GM18873 (cell line): Measurements from ENCODE around the gene CASZ1.

Experiments
- ATAC-seq: cut with Tn5 transposase; IDR thresholded peaks from one replicate; pipeline ENCODE4 v1.9.1; 2021; ENCODE audit warnings: mild to moderate bottlenecking, moderate library complexity, moderate number of reproducible peaks; ENCODE audit not compliant: unreplicated experiment, low FRiP score

The CASZ1 gene

DNA sequence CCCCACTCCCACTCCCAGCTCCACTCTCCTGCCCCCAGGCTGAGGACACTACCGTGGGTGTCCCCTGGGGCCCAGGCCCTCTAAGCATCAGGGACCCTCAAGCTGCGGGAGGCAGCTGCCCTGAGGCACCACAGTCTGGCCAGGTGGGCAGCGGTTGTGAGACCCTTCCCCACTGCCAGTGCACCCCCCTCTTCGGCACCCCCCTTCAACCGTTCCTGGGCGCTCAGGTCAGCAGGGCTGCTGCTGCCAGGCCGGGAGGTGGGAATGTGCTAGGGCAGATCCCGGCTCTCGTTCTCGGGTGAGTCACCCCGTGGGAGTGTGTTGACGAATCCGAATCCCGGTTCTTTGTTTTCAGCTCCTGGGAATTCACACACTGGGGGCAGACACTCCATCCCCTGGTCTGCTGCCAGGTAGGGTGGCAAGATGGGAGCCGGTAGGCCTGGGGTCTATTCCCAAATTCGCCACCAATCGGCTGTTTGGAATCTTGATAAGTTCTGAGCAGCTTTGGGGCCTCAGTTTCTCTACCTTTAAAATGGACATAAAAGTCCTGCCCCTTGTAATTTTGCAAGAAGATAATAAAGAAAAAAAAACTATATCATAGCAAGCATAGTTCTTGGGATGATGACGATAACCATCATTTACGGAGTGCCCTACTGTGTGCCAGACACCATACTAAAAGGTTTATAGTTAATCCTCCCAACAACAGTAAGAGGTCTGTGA lies 28.5 kb upstream of the CASZ1 start:
- no peak for ATAC-seq

DNA sequence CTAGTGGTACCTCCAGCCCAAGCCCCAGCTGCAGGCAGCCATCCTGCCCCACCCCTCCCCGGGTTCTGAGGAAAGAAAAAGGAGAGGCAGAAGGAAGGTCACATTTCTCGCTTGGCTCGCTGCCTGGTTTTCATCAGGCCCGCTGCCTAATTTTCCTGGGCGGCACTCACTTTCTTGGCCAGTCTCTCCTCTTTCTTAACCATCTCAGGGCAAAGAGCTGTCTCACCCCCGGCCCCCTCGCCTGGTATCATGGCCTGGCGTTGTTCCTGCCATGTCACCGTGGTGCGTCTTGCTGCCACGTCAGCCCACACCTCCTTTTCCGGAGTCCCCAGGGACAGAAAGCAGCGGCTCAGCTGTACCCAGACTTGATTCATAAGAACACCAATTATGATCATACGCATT lies 26.6 kb upstream of the CASZ1 start:
- ATAC-seq: no peak

DNA sequence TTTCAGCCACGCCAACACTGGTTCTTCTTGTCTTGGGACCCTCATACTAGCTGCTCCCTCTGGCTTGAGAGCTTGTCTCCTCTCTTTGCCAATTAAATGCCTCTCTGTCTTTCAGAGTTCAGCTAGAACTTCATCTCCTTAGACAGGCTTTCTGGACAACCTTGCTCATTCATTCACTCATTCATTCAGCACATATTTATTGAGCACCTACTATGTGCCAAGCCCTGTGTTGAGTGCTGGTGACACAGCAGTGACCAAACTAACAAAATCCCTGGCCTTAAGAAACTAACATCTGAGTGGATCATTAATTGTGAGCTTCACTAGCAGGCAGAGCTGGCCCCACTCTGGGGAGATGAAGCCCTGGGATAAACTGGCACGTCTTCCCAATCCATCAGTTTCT lies 24.9 kb upstream of the CASZ1 start:
- no peak for ATAC-seq

DNA sequence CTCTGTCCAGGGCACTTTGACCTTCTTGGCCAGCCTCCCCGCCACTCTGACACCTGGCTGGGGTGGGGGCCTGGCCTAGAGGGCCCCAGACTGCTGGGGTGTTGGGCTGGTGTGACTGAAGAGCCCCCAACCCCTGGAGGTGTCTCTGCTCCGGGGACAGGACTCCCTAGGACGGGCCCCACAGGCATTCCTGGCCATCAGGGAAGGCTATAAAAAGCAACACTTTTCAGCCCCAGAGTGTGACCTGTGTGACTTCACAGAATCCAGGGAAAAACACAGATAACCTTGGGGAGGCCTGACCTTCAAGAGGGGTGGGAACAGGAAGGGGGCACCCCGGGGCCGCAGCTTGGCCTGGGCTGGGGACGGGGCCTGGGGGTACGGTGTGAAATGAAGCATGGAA lies 24.0 kb upstream of the CASZ1 start:
- ATAC-seq: no peak

- ATAC-seq: no peak
Measured at GRCh38 chr1:10819198-10819901, 22.9 kb upstream of the CASZ1 start.

GRCh38 chr1:10818262-10819197 lies 22.1 kb upstream of the CASZ1 start:
- no peak for ATAC-seq

GRCh38 chr1:10816743-10817369 lies 20.4 kb upstream of the CASZ1 start:
- no peak for ATAC-seq

GRCh38 chr1:10816233-10816632 lies 19.8 kb upstream of the CASZ1 start:
- no peak for ATAC-seq

GRCh38 chr1:10815858-10816195 lies 19.4 kb upstream of the CASZ1 start:
- ATAC-seq: no peak

DNA sequence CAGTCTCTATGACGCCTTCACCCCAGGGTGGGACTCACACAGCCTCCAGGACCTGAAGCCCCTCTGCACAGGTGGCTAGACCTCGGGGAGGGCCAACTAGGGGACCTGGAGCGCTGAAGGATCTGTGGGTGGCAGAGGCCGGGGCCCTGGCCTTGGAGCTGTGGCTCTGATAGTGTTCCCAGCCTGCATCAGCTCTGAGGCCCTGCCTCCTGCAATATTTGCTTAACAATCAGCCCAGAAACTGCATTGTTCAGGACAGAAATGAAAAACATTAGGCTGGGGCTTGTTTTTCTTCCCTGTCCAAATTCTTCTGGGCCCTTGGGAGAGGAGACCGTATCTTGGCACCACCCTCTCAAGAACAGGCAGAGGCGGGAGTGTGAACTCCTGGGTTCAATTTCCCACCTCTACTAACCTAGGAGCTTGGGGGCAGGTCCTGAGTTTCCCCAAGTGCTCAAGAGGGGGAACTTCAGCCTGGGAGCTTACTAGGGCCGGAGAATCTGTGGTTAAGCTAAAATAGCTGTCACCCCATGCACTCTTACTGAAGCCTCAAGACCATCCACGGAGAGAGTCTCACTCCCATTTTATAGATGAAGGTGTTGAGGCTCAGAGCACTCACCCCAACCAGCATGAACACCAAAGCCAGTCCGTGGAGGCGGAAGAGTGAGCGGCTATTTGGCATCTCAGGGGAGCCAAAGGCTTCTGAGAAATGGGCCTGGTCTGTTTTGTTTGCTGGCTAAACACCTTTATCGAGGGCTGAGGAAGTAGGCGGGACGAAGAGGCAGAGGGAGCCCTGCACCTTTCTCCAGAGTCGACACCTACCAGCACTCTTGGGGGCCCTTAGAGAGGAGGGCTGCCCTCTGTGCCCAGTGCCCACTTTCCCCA lies 18.8 kb upstream of the CASZ1 start:
- no peak for ATAC-seq

DNA sequence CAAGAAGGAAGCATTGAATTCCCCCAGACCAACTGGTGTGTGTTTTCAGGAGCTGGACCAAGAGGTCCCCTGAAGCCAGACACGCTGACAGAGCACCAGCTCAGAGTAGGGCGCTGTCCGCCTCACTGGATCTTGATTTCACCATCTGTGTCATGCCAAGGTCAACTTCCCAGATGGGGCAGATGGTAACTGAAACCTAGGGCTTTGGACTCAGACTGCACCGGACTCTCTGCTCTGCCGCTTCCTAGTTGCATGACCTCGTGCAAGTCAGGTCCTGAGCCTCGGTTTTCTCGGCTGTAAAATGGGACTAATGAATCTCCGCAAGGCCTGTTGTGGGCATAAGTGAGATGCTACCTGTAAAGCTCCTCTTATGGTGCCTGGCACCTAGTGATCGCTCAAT lies 17.9 kb upstream of the CASZ1 start:
- ATAC-seq: no peak

GRCh38 chr1:10813799-10814198 lies 17.4 kb upstream of the CASZ1 start:
- no peak for ATAC-seq

DNA sequence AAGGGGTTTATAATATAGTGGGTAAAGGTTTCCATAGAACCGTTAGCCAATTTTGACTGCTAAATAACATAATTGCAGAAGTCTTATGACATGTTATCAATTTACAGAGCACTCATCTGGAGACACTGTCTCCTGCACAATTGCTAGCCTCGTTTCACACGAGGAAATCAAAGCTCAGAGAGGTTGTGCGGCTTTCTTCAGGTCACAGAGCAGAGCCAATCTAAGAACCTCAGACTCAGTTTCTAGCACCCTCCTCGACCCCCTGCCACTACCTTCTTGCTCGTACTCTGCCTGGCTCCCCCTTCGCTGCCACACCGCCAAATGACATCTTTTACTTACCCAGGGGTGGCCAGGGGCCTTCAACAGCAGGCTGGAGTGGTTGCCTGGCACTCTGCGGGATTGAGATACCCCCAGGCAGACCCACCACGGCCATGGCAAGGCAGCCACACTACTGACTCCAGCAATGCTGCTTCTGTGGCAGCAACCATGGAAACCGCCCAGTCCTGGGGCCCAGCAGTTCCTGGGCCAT lies 16.0 kb upstream of the CASZ1 start:
- no peak for ATAC-seq

GRCh38 chr1:10808441-10808840 lies 12.0 kb upstream of the CASZ1 start:
- ATAC-seq: no peak

DNA sequence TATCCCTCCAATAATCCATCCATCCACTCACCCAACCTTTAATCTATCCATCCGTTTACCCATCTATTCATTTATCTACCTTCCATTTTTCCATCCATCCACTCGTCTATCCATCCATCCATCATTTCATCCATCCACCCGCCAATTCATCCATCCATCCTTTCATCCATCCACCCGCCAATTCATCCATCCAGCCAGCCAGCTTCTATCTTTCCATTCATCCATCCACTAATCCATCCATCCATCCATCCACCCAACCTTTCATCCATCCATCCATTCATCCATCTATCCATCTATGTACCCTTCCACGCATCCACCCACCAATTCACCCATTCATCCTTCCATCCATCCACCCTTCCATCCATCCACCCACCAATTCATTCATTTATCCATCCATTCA lies 10.5 kb upstream of the CASZ1 start:
- no peak for ATAC-seq

DNA sequence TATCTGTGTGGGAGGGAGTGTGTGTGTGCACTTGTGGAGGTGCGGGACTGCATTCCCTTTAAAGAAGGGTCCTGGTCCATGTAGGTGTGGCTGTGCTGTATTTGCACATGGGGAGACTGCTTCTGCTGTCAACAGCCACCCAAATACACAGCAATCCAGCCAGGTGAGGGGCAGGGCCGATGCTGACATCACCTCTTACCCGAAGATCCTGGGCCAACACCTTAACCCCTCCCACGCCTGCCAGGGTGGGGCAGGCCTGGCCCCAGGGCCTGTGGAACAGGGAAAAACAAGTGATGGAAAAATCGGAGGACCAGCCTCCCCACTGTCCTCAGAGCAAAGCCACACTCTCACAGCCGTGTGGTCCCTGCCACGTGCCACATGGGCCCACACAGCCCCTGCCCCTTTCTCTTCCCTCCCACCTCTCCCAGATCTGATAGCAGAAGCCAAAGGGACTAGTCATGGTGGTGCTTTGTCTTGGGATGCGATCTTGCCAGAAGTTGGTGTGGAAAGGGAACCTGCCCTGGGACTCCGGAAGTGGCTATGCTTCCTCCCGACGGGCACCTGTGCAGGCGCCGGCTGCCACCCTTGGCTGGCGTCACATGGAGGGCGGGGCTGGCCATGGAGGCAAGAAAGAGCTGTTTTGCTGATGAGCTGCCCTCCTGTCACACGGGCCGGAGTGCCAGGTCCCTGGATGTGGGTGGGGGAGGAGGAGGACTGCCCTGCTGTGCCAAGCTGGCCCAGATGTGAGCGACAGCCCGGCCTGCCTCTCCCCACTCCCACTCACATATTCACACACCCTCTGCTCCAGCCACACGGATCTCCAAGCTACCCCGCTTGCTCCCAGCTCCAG lies 7.8 kb upstream of the CASZ1 start:
- ATAC-seq: no peak

- no peak for ATAC-seq
Measured at GRCh38 chr1:10802944-10803715, 6.7 kb upstream of the CASZ1 start.

DNA sequence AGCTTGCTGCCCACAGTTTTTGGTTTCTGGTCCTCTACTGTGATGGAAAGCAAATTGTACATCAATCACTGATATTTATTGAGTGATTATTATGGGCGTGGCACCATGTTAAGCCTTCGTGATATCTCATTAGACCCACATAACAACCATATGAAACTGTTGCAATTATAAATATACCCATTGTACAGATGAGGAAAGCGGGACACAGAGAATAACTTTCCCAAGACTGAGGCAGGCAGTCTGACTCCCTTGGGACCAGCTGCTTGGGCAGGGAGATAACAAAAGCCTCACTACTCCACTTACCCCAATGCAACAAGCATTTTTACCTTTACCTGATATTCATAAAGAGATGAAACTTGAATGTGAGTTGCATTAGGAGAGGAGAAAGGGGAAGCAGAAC lies 4.3 kb upstream of the CASZ1 start:
- ATAC-seq: no peak
